Stimulated activated CD4-positive, alpha-beta T cell treated with anti-CD3 and anti-CD28 coated beads, Interleukin-15, amount 100 ng/mL, for 48 hours (primary cell): Measurements from ENCODE around the gene RAB7B.

ENCODE experiments used
- DNase-seq, 2 donors: peaks; one replicate each; pipeline ENCODE4 v3.0.0-alpha.2; 2020; ENCODE audit warnings: low read depth in 2 of 2

The RAB7B gene

GRCh38 chr1:205927247-205927646 is 75.9 kb downstream of the RAB7B start:
- no peak for DNase-seq
